Urinary bladder (tissue), 4 donors: ENCODE measurements around the gene GABRB2. TPM values are rescaled to one million over a fixed set of nuclear protein-coding genes. Genes with fewer than 3 reads are reported as not detected.

Source experiments
- DNase-seq: peaks from one replicate; pipeline ENCODE4 v3.0.0-alpha.2; 2015; ENCODE audit errors: extremely low spot score
- H3K27ac ChIP-seq: one replicate; pipeline ENCODE4 v1.5.1; 2013; ENCODE audit warnings: low read depth, mild to moderate bottlenecking, moderate library complexity
- H3K36me3 ChIP-seq: one replicate; pipeline ENCODE4 v1.6.1; 2013; ENCODE audit warnings: mild to moderate bottlenecking, moderate library complexity; ENCODE audit not compliant: insufficient read depth
- H3K4me1 ChIP-seq: one replicate; pipeline ENCODE4 v1.6.1; 2013; ENCODE audit warnings: mild to moderate bottlenecking, moderate library complexity; ENCODE audit not compliant: insufficient read depth
- H3K4me3 ChIP-seq: one replicate; pipeline ENCODE4 v1.5.1; 2013; ENCODE audit warnings: low read depth, low read length
- WGBS: extraction: QIAGEN DNeasy Blood & Tissue Kit; methylation state at CpG from one replicate; pipeline ENCODE4 v1.1.7; 2013; 5-methylcytosine and 5-hydroxymethylcytosine counted together
- polyA plus RNA-seq: library from polyadenylated mRNA; stranded (reverse); fragments of 200-250 nt; gene quantifications from one replicate; pipeline ENCODE4 v1.2.3, GENCODE V29; 2013
- total RNA-seq: library from RNA; depleted of rRNA; stranded (reverse); fragments of >200 nt; gene quantifications from one replicate; pipeline ENCODE4 v1.2.3, GENCODE V29; 2014
- donor health status: healthy with polysubstance abuse.
- donor health status: healthy.

Gene GABRB2
- total and polyA plus RNA-seq, 2 donors: 0.19 to 1.6 TPM

- WGBS: 57% methylated on average over 3 of the region's 3 CpGs
- Histone ChIP-seq H3K36me3 (no peaks in the 10 kb centered on the region), H3K4me1 (no peaks in the 10 kb centered on the region), H3K27ac (no peak overlapping the region), H3K4me3 (no peak overlapping the region)
- no peak for DNase-seq
Observed at GRCh38 chr5:161396171-161396570, 150.4 kb downstream of the GABRB2 start.

- no peak for DNase-seq
- H3K27ac ChIP-seq: no peak overlapping the region
- WGBS: 71% methylated on average over 1 of the region's 1 CpG
- H3K36me3 ChIP-seq: no peaks in the 10 kb centered on the region
- H3K4me1 ChIP-seq: no peaks in the 10 kb centered on the region
- no peak overlapping the region for H3K4me3 ChIP-seq
Observed at GRCh38 chr5:161391724-161392123, 154.8 kb downstream of the GABRB2 start.

GRCh38 chr5:161391016-161391415 lies 155.5 kb downstream of the GABRB2 start:
- H3K36me3 ChIP-seq: no peaks in the 10 kb centered on the region
- 29% methylated on average over 1 of the region's 1 CpG for WGBS
- H3K4me1 ChIP-seq: no peaks in the 10 kb centered on the region
- no peak overlapping the region for H3K27ac ChIP-seq
- DNase-seq: no peak
- no peak overlapping the region for H3K4me3 ChIP-seq

- Histone ChIP-seq H3K27ac (no peak overlapping the region), H3K4me1 (no peaks in the 10 kb centered on the region), H3K4me3 (no peak overlapping the region), H3K36me3 (no peaks in the 10 kb centered on the region)
- 80% methylated on average over 2 of the region's 2 CpGs for WGBS
- no peak for DNase-seq
Observed at GRCh38 chr5:161387121-161387520, 159.4 kb downstream of the GABRB2 start.

GRCh38 chr5:161385027-161385426 lies 161.5 kb downstream of the GABRB2 start:
- no peak for DNase-seq
- Histone ChIP-seq H3K4me3 (no peak overlapping the region), H3K27ac (no peak overlapping the region), H3K36me3 (no peaks in the 10 kb centered on the region), H3K4me1 (no peaks in the 10 kb centered on the region)
- 47% methylated on average over 4 of the region's 4 CpGs for WGBS

GRCh38 chr5:161382685-161383084 lies 163.8 kb downstream of the GABRB2 start:
- Histone ChIP-seq H3K27ac (no peak overlapping the region), H3K4me3 (no peak overlapping the region), H3K4me1 (no peaks in the 10 kb centered on the region), H3K36me3 (no peaks in the 10 kb centered on the region)
- 63% methylated on average over 5 of the region's 5 CpGs for WGBS
- no peak for DNase-seq

GRCh38 chr5:161380486-161380885 lies 166.0 kb downstream of the GABRB2 start:
- H3K36me3 ChIP-seq: no peaks in the 10 kb centered on the region
- H3K27ac ChIP-seq: no peak overlapping the region
- 13% methylated on average over 1 of the region's 1 CpG for WGBS
- no peak overlapping the region for H3K4me3 ChIP-seq
- DNase-seq: no peak
- H3K4me1 ChIP-seq: no peaks in the 10 kb centered on the region

- WGBS: 89% methylated on average over 1 of the region's 1 CpG
- DNase-seq: no peak
- Histone ChIP-seq H3K36me3 (no peaks in the 10 kb centered on the region), H3K27ac (no peak overlapping the region), H3K4me1 (no peaks in the 10 kb centered on the region), H3K4me3 (no peak overlapping the region)
Observed at GRCh38 chr5:161378701-161379100, 167.8 kb downstream of the GABRB2 start.

GRCh38 chr5:161376034-161376433 lies 170.5 kb downstream of the GABRB2 start:
- DNase-seq: no peak
- no peaks in the 10 kb centered on the region for H3K36me3 ChIP-seq
- no peak overlapping the region for H3K27ac ChIP-seq
- no peak overlapping the region for H3K4me3 ChIP-seq
- WGBS: 96% methylated on average over 1 of the region's 1 CpG
- no peaks in the 10 kb centered on the region for H3K4me1 ChIP-seq

GRCh38 chr5:161373345-161373707 lies 173.2 kb downstream of the GABRB2 start:
- no peak overlapping the region for H3K27ac ChIP-seq
- no peak overlapping the region for H3K4me3 ChIP-seq
- DNase-seq: no peak
- no peaks in the 10 kb centered on the region for H3K36me3 ChIP-seq
- H3K4me1 ChIP-seq: no peaks in the 10 kb centered on the region

- no peaks in the 10 kb centered on the region for H3K36me3 ChIP-seq
- H3K4me1 ChIP-seq: no peaks in the 10 kb centered on the region
- WGBS: 36% methylated on average over 2 of the region's 2 CpGs
- DNase-seq: no peak
- no peak overlapping the region for H3K4me3 ChIP-seq
- no peak overlapping the region for H3K27ac ChIP-seq
Observed at GRCh38 chr5:161372682-161373344, 173.7 kb downstream of the GABRB2 start.

- Histone ChIP-seq H3K4me1 (no peaks in the 10 kb centered on the region), H3K27ac (no peak overlapping the region), H3K4me3 (no peak overlapping the region), H3K36me3 (no peaks in the 10 kb centered on the region)
- no peak for DNase-seq
- WGBS: 43% methylated on average over 3 of the region's 3 CpGs
Observed at GRCh38 chr5:161369022-161369421, 177.5 kb downstream of the GABRB2 start.

GRCh38 chr5:161358446-161358845 lies 188.1 kb downstream of the GABRB2 start:
- WGBS: 90% methylated on average over 2 of the region's 2 CpGs
- Histone ChIP-seq H3K4me1 (no peaks in the 10 kb centered on the region), H3K36me3 (no peaks in the 10 kb centered on the region), H3K27ac (no peak overlapping the region), H3K4me3 (no peak overlapping the region)
- no peak for DNase-seq

- Histone ChIP-seq H3K27ac (no peak overlapping the region), H3K4me1 (no peaks in the 10 kb centered on the region), H3K4me3 (no peak overlapping the region), H3K36me3 (no peaks in the 10 kb centered on the region)
- 90% methylated on average over 2 of the region's 2 CpGs for WGBS
- DNase-seq: no peak
Observed at GRCh38 chr5:161344234-161344633, 202.3 kb downstream of the GABRB2 start.

GRCh38 chr5:161342886-161343285 lies 203.6 kb downstream of the GABRB2 start:
- no peak overlapping the region for H3K4me3 ChIP-seq
- H3K27ac ChIP-seq: no peak overlapping the region
- no peaks in the 10 kb centered on the region for H3K4me1 ChIP-seq
- 79% methylated on average over 5 of the region's 5 CpGs for WGBS
- no peak for DNase-seq
- no peaks in the 10 kb centered on the region for H3K36me3 ChIP-seq
